Loucy (cell line): Measurements from ENCODE around the gene MGAT5.
A peak's percentile ranks its signal among the peaks of the same experiment; 100 is the strongest.

ENCODE experiments used
- CTCF ChIP-seq: fragments of 200-600 bp; sonication (generic); conservative IDR thresholded peaks from 2 replicates; pipeline ENCODE4 v1.5.1; 2014; ENCODE audit warnings: mild to moderate bottlenecking, antibody characterized with exemption, low read length
- EZH2phosphoT487 ChIP-seq: fragments of 200-600 bp; IDR thresholded peaks from 2 replicates; pipeline ENCODE4 v1.6.1; 2018; ENCODE audit warnings: antibody characterized with exemption, mild to moderate bottlenecking, moderate library complexity, borderline replicate concordance

- TF ChIP-seq CTCF = 0 out of 2 replicates have a peak, but pooled peaks have one; percentile 14
- TF ChIP-seq EZH2phosphoT487 = no peak
These were observed 122.1 kb downstream of the MGAT5 start for GRCh38 chr2:134375935-134376334.
